NK-92 (cell line): ENCODE results near the gene IL1R1.

Experiments used
- DNase-seq: peaks from one replicate; lab custom pipeline; 2025; ENCODE audit not compliant: unreplicated experiment; lab: John Stamatoyannopoulos, UW

Gene IL1R1

DNA sequence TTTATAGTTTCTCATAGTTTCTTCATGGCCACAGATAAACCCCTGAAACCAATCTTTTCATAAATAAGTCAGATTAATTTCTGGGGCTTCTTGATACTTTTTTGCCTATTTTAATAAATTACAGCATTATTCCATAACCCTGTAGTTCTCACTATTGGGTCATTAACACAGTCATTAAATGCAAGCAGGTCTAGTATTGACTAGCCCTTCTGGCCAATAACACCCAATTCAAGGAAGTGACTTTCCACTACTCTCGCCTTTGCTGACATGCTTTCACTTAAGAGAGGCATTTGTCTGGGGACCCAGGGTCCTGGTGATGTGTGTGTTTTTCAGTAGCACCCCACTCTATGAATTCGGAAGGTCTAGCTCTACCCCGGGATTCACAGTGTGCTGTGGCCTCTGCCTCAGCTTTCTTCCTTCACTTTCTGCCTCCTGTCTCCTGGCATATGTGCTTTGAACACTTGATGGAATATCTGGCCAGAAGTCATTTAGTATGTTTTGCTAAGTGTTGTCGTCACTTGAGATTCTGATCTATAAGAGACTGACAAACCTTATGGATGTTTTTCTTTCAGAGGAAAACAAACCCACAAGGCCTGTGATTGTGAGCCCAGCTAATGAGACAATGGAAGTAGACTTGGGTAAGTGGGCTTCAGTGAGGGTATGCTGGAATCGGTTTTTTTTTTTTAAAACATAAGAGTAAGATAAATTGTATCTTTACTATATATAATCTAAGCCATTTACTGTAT lies 25.7 kb downstream of the IL1R1 start:
- DNase-seq, result no peak

DNA sequence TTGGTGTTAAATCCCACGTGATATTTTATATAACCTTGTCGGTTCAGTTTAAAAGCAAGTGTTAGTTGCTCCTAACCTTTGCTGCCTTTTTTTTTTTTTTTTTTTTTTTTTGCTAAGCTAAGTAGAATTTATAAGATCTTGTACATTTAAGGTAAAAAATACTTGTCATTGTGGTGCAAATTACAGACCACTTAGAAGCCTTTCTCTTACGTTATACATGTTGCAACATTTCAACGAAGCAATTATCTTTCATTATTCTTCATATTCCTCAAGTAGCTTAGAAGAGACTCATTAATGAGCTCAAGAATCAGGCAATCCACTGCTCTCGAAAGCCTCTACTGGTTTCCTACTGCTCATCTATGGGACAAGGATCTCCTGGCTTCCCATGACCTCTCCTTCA lies 29.4 kb downstream of the IL1R1 start:
- no peak for DNase-seq

DNA sequence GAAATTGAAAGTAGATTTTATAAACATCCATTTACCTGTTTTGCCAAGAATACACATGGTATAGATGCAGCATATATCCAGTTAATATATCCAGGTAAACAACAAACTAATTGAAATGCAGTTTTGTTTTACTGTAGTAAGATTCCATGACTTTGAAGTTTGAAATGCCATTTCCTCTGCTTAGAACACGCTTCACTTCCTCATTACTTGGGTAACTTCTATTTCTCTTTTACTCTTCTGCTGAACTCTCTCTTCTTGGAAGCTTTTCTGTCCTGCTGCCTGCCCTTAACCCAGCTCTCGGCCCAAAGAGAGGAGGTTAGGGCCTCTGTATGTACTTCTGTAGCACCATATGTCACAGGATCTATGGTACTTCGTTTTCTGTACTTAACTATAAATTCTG lies 30.2 kb downstream of the IL1R1 start:
- DNase-seq, result no peak

DNA sequence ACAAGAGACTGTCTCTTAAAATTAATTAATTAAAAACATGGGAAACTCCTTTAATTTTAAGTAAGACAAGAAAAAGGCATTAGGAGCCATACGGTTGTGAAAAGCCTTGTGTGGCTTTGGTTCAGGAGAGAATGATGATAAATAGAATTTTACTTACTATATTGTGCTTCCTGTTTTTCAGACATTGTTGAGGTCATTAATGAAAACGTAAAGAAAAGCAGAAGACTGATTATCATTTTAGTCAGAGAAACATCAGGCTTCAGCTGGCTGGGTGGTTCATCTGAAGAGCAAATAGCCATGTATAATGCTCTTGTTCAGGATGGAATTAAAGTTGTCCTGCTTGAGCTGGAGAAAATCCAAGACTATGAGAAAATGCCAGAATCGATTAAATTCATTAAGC lies 33.6 kb downstream of the IL1R1 start:
- no peak for DNase-seq

DNA sequence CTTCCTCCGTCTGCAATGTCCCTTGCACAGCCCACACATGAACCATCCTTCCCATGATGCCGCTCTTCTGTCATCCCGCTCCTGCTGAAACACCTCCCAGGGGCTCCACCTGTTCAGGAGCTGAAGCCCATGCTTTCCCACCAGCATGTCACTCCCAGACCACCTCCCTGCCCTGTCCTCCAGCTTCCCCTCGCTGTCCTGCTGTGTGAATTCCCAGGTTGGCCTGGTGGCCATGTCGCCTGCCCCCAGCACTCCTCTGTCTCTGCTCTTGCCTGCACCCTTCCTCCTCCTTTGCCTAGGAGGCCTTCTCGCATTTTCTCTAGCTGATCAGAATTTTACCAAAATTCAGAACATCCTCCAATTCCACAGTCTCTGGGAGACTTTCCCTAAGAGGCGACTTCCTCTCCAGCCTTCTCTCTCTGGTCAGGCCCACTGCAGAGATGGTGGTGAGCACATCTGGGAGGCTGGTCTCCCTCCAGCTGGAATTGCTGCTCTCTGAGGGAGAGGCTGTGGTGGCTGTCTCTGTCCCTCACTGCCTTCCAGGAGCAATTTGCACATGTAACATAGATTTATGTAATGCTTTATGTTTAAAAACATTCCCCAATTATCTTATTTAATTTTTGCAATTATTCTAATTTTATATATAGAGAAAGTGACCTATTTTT lies 35.4 kb downstream of the IL1R1 start:
- DNase-seq, result no peak

DNA sequence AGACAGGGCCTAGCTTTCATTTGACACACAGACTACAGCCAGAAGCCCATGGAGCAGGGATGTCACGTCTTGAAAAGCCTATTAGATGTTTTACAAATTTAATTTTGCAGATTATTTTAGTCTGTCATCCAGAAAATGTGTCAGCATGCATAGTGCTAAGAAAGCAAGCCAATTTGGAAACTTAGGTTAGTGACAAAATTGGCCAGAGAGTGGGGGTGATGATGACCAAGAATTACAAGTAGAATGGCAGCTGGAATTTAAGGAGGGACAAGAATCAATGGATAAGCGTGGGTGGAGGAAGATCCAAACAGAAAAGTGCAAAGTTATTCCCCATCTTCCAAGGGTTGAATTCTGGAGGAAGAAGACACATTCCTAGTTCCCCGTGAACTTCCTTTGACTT lies 36.5 kb downstream of the IL1R1 start:
- no peak for DNase-seq

DNA sequence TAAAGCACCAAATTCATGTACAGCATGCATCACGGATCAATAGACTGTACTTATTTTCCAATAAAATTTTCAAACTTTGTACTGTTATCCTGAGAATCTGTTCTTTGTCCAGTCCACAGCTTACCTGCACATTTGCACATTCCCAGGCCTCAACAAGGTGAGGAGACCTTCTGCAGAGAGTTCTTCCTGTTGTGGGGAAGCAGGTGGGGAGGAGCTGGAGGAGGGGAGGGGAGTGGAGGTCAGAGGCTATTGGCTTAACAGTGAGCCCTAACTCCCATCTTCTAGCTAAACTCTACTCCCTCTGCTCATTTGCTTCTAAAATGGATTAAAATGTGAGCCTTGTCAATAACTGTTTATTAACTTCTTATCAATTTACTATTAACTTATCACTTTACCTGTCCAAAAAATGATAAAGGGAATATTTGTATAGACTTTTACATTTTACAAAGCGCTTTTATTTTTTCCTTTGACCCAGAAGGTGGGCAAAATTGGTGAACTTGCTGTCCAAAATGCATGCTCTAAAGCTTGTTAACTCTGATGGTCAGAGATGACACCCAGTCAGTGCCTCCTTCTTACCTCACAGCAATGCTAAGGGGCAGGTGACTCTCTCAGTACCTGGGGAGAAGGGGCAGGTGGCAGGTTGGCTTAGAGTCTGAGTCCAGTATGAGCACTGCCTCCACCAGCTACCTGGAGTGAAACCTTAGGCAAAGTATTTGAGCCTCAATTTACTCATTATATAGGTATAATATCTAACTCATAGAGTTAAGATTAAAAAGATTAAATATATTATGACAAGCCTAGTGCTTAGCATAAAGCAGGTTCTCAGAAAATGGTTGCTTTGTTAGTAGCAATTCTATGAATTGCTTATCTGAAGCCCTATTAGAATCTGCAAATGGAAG lies 37.5 kb downstream of the IL1R1 start:
- no peak for DNase-seq

DNA sequence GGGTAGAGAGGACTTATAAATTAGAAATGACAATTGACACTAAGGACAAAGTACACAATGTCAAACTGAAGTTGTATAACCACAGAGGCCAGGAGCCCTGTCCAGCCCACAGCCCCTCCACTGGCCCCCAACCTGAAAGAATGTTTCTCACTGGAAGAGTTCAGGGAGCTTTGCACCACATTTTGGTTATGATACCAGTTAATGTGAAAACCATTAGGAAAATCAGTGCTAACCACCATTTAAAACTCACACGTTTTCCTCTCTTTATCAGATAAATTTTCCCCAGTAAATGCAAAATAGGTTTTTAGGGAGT lies 38.1 kb downstream of the IL1R1 start:
- no peak for DNase-seq

DNA sequence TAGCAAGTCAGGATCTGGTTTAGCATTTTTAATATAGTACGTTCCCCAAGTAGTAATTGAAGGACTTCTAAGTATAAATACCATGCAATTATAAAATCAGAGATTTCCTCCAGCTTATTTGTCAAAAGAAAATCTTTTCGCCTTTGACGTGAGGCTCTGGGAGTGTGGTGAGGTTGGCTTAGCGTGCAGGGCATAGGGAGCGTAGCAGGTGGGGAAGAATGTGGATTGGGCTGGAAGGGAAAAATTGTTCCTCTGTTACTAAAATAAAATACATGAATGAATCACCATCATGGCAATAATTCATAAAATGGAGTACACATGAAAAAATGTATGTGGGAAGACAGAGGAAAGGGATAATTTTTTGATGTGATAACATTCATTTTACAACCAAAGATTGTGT lies 38.8 kb downstream of the IL1R1 start:
- DNase-seq, result no peak

DNA sequence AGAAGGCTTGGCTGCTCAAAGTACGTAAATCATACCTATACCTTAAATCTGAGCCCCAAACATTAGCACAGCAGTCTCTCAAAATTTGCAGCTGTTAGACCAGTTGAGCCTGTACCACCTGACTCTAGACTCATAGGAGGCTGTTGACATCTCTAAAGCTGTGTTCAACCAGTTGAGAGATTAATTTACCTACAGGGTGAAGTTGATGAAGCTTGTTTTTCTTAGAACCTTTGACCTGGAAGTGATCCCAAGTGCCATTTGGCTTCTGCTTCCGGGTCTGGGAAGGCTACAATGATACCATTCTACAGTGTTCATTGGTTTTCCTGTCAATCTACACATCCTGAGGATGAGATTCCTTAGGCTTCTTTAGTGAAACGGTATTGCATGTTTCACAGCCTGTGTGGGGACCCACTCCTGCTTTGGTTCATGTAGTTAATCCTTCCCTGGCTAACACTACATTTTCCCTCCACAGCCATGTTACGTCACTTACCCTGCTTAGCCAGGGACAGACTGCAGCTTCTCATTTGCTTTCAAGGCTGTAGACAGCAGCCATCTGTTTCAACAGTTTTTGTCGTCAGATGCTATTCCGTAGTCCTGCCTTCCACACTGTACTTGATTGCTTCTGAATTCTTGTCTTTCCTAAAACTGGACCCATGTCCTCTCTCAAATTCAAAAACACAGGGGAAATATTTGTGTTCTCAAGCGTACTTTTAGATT lies 39.5 kb downstream of the IL1R1 start:
- DNase-seq, result no peak

DNA sequence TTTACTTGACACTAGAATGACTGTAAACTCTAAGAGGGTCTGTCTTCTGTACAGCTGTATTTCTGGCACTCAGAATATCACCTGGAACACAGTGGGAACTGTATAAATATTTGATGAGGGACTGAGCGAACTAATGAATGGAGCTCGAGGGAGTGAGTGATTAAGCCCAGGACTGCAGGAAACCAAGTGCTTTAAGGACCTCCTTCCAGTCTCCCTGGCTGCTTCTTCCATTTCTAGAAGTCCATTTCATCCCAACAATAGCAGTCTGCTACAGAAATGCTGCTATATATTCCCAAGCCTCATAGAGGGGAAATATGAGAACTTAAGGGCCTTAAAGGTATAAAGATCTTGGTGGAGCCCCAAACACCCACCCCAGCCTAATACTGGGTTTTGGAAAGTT lies 41.5 kb downstream of the IL1R1 start:
- DNase-seq, result no peak

DNA sequence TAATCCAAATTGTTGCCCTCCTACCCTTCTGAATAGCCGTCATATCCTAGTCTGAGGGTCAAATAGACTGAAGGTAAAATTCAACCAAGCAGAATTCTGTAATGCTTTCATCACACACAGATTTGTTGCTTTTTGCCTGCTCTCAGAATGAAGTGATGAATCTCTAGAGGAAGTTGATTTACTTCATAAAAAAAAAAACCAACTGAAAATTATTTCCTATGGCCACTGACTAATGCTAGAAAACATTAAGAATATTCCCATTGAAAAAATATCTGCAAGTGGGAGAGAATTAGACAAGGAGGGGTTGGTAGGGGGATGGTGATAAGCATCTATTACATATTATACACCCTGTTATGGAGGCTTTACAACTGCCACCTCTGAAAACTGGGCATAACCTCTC lies 42.0 kb downstream of the IL1R1 start:
- no peak for DNase-seq

DNA sequence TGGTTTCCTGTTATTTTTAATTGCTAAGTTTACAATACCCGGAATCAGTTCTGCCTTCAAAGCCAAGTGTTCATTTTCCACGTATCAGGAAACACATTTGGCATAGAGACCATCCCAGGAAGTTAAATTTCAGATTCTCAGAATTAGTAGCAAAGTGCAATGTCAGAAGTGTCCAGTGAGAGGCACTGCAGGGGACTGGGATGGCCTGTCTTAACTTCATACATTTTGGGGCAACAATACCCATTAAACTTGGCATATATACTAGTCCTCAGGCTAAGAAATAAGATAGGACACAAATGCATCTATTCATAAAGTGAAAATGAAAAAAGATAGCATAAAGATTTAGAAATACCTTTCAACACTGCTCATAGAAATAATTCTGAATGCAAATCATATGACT lies 42.8 kb downstream of the IL1R1 start:
- no peak for DNase-seq

DNA sequence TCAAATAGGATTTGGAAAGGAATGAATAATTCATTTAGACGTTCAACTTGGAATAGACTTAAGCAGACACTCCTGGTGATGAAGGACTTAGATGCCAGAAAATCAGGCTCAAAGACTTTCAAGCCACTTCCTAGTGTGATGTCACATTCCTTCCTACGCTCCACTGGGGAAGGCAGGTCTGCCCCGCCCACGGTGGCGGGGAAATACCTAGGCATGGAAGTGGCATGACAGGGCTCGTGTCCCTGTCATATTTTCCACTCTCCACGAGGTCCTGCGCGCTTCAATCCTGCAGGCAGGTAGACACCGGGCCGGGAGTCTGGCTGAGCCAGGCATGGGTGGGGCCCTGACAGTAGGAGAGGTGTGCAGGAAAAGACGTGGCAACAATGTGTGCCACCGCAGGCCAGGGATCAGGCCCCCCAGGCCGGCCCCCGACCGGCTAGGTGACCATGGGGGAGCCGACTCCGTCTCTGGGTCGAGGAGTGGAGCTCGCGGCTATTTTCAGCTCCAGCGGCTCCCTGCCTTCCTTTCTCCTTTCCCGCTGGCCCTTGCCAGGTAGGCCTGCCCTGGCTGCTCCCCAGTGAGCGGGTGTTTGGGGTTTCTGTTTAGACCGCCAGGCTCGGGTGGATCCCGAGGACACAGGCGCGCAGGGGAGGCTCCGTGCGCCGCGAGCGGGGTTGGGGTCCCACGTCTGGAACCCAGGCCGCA lies 44.4 kb downstream of the IL1R1 start, which contains the start of gene IL1RL2:
Gene IL1RL2 (plus strand): TSS at position 233 of the 705 bp plus-strand sequence. CDS start 845 bp downstream, outside the sequence.
- no peak for DNase-seq

DNA sequence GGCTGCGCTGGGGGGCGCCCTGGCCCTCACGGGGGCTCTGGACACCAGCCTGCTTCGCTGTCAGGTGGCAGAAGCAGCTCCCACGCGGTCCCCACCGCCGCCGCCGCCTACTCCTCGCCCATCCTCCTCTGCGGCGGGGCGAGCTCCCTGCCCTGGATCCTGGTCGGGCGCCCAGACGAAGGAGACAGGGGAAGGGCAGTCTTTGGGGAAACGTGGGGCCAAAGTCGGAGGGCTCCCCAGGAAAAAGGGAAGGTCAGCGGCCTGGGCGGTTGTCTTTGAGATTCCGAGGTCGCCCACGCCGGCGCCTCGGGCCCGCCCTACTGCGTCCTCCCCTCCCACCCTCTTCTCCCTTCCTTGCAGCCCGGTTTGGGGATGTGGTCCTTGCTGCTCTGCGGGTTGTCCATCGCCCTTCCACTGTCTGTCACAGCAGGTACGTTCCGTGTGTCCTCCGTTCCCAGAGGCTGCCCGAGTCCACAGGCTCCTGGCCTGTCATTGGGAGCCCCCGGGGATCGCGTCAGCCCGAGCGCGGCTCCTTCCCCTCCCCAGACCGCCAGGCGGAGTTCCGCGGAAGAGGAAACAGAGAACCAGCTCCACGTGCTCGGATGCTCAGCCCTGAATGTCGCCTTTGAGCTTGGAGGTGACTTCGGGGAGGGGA lies 45.1 kb downstream of the IL1R1 start:
- no peak for DNase-seq

DNA sequence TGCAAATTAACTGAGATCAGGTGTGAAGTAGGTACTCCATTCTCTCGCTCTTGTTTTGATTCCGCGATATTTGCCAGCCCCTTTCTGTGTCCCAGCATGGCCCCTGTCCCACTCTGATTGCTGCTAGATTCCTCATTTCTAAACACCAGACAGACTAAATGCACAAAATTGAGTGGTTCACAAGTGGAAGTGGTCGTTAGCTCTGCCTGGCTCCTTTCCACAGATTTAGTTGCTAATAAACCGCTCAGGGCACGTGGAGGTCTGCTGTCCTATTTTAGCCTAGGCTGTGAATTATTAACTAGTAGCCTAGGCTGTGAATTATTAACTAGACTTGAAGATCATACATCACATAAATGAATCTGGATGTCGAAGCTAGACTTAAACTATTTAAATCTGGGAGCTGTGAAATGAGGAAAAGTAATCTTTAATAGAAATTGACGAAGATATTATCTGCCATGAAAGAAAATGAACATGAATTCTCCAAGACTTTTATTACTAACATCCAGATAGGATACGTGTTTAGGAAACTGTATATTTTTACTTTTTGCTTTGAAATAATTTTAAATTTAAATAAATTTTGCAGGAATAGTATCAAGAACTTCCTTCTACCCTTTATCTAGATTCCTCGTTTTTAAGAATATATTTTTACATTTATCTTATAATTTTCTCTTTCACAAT lies 48.0 kb downstream of the IL1R1 start:
- no peak for DNase-seq

DNA sequence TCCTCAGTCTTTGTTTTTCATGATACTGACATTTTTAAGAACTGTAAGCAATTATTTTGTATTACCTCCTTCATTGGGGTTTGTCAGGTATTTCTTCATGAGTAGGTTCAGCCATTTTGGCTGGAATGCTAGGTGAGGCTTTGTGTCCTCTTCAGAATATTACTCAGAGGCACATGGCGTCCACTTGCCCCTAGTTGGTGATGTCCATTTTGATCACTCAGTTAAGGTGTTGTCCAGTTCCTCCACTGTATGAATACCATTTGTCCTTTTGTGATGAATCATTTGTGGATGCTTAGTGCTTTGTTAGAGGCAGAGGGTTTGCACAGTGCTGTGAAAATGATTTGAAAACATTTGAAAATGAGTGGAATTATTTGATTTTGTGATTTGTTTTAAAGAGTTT lies 49.0 kb downstream of the IL1R1 start:
- DNase-seq, result no peak

DNA sequence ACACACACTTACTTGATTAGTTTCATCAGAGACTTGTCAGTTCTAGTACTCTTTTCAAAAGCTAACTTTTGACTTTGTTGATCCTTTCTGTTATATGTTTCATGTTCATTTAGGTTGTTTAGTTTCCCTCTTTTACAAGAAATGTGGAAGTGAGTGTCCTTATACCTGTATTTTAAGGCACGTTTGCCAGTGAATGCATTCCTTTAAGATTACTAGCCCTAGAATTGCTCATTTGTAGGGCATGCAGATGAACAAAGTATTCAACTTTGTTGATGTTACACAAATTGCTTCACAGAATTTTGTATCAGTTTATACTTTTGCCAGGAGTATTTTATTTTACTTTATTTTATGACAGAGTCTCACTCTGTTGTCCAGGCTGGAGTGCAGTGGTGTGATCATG lies 50.5 kb downstream of the IL1R1 start:
- no peak for DNase-seq

DNA sequence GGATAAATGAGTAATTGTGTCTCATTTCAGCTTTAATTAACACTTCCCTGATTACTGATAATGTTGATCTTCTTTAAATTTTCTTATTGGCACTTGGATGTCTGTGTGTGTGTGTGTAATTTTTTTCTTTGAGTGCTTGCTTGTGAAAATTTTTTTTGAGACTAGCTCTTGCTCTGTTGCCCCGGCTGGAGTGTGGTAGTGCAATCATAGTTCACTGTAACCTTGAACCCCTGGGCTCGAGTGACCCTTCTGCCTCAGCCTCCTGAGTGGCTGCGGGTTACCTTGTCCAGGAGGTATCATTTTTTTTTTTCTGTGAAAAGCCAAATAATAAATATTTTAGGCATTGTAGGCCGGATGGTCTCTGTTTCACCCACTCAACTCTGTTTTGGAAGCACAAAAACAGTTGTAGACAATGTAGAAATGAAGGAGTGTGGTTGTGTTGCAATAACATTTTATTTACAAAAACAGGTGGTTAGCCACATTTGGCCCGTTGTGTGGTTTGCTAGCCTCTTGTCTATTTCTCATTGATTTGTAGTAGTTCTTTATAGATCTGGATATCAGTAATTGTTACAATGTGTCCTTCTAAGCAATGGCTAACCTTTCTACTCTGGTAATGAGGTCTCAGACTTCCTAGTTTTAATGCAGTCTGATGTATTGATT lies 52.2 kb downstream of the IL1R1 start:
- DNase-seq, result no peak
